GM12878 (cell line): ENCODE data around the gene SSH3. TPM values are rescaled to one million over a fixed set of nuclear protein-coding genes. Genes with fewer than 3 reads are reported as not detected.
A peak's percentile ranks its signal among the peaks of the same experiment; 100 is the strongest.

Source experiments
- BCL11A ChIP-seq: IDR thresholded peaks from 2 replicates; pipeline ENCODE4 v1.6.1; 2011; ENCODE audit warnings: low read depth, low read length
- E2F4 ChIP-seq: IDR thresholded peaks from 2 replicates; pipeline ENCODE4 v1.6.1; 2012; ENCODE audit warnings: low read depth, low read length, improper control_type of control experiment
- ESRRA ChIP-seq: IDR thresholded peaks from 2 replicates; pipeline ENCODE4 v1.6.1; 2012; ENCODE audit warnings: mild to moderate bottlenecking, low read length, improper control_type of control experiment
- FOS ChIP-seq: IDR thresholded peaks from 3 replicates; pipeline ENCODE4 v1.6.1; 2011; ENCODE audit warnings: borderline replicate concordance; ENCODE audit not compliant: insufficient read length; ENCODE audit errors: extremely low read depth
- KAT2A ChIP-seq: conservative IDR thresholded peaks from 2 replicates; pipeline ENCODE4 v1.6.1; 2011; ENCODE audit warnings: low read depth, low read length; ENCODE audit not compliant: control insufficient read depth
- MEF2A ChIP-seq: IDR thresholded peaks from 2 replicates; pipeline ENCODE4 v1.6.1; 2011; ENCODE audit warnings: low read depth, mild to moderate bottlenecking, low read length, moderate library complexity; ENCODE audit not compliant: insufficient read depth
- MTA2 ChIP-seq: fragments of 450-650 bp; IDR thresholded peaks from 2 replicates; pipeline ENCODE4 v1.6.1; 2016; ENCODE audit warnings: low read depth, mild to moderate bottlenecking, moderate library complexity
- NR2F1 ChIP-seq: fragments of 450-650 bp; conservative IDR thresholded peaks from 2 replicates; pipeline ENCODE4 v1.6.1; 2017; ENCODE audit warnings: mild to moderate bottlenecking
- PBX3 ChIP-seq: IDR thresholded peaks from 2 replicates; pipeline ENCODE4 v1.6.1; 2011; ENCODE audit warnings: mild to moderate bottlenecking, low read depth, low read length, moderate library complexity; ENCODE audit not compliant: insufficient replicate concordance
- POLR2A ChIP-seq: IDR thresholded peaks from 2 replicates; pipeline ENCODE4 v1.6.1; 2011; ENCODE audit warnings: low read depth, mild to moderate bottlenecking, low read length
- POLR2AphosphoS2 ChIP-seq: IDR thresholded peaks from 2 replicates; pipeline ENCODE4 v1.6.1; 2011; ENCODE audit warnings: low read depth, mild to moderate bottlenecking, low read length, improper control_type of control experiment, moderate library complexity
- RELB ChIP-seq: fragments of 450-650 bp; IDR thresholded peaks from 2 replicates; pipeline ENCODE4 v1.6.1; 2017; ENCODE audit warnings: low read depth, mild to moderate bottlenecking, moderate library complexity
- SMARCA5 ChIP-seq: fragments of 450-650 bp; IDR thresholded peaks from 2 replicates; pipeline ENCODE4 v1.6.1; 2017; ENCODE audit warnings: mild to moderate bottlenecking
- STAT3 ChIP-seq: IDR thresholded peaks from 2 replicates; pipeline ENCODE4 v1.6.1; 2011; ENCODE audit warnings: low read depth, low read length, improper control_type of control experiment
- TAF1 ChIP-seq: IDR thresholded peaks from 2 replicates; pipeline ENCODE4 v1.6.1; 2011; ENCODE audit warnings: mild to moderate bottlenecking, low read depth, low read length, borderline replicate concordance
- TARDBP ChIP-seq: IDR thresholded peaks from 2 replicates; pipeline ENCODE4 v1.6.1; 2016; ENCODE audit warnings: borderline replicate concordance
- TBL1XR1 ChIP-seq: IDR thresholded peaks from 2 replicates; pipeline ENCODE4 v1.6.1; 2012; ENCODE audit warnings: low read depth, low read length, improper control_type of control experiment
- TCF3 ChIP-seq: IDR thresholded peaks from 2 replicates; pipeline ENCODE4 v1.6.1; 2012; ENCODE audit warnings: low read depth, mild to moderate bottlenecking, low read length, borderline replicate concordance; ENCODE audit not compliant: insufficient read depth
- USF2 ChIP-seq: IDR thresholded peaks from 2 replicates; pipeline ENCODE4 v1.6.1; 2011; ENCODE audit warnings: low read depth, low read length, improper control_type of control experiment, borderline replicate concordance
- YBX1 ChIP-seq: fragments of 450-650 bp; IDR thresholded peaks from 2 replicates; pipeline ENCODE4 v1.6.1; 2016; ENCODE audit warnings: antibody characterized with exemption
- YY1 ChIP-seq: IDR thresholded peaks from 2 replicates; pipeline ENCODE4 v1.6.1; 2011; ENCODE audit warnings: low read depth, mild to moderate bottlenecking, low read length
- ZNF687 ChIP-seq: fragments of 450-650 bp; IDR thresholded peaks from 2 replicates; pipeline ENCODE4 v1.6.1; 2017; ENCODE audit warnings: mild to moderate bottlenecking, moderate library complexity
- polyA plus RNA-seq, 11 experiments: library from polyadenylated mRNA; depleted of rRNA in 4 of 11; unstranded in 6 of 11; stranded (reverse) in 5 of 11; fragments of >200 nt; fragmentation: Nextera tagmentation in 4 of 11; fragmentation: Illumina TruSeq in 1 of 11; extraction: Ambion mirVana in 4 of 11; extraction: Trizol in 1 of 11; gene quantifications; 1 replicate in 1 of 11; 2 replicates in 10 of 11; pipeline versions ENCODE4 v1.2.1 to v1.2.3, GENCODE V29; 2011 to 2016; ENCODE audit warnings: inconsistent platforms in 2 of 11, missing spikeins in 2 of 11, low read depth in 1 of 11
- total RNA-seq, 4 experiments: library from RNA; depleted of rRNA in 3 of 4; stranded (reverse); fragments of >200 nt in 3 of 4; fragmentation: Illumina TruSeq in 1 of 4; extraction: Trizol in 1 of 4; gene quantifications; 2 replicates each; pipeline versions ENCODE4 v1.2.1 to v1.2.3, GENCODE V29; 2013 to 2021

SSH3 gene
- total and polyA plus RNA-seq, 10 of the 15 experiments (the other 5 are each of a cell fraction or from before 2014, with no cell fraction given) = 0.05 to 0.83 (median 0.28) TPM; not detected in 3

GRCh38 chr11:67353317-67354074, 50.2 kb downstream of the SSH3 start, which contains the start of gene POLD4 (continued):
- TF ChIP-seq PBX3 (no peak), FOS (peak; percentile 38), ESRRA (no peak), TAF1 (peak; percentile 87), POLR2A (peak; percentile 97), TBL1XR1 (peak; percentile 77; the same call in 1 of the 2 replicates), YBX1 (peak; percentile 88), ZNF687 (peak; percentile 89), STAT3 (0 out of 2 replicates have a peak, but pooled peaks have one; percentile 61), YY1 (peak; percentile 81), MEF2A (0 out of 2 replicates have a peak, but pooled peaks have one; percentile 35), KAT2A (no peak), SMARCA5 (peak; percentile 76; the same call in 1 of the 2 replicates), MTA2 (0 out of 2 replicates have a peak, but pooled peaks have one; percentile 9), E2F4 (no peak), RELB (peak; percentile 83), TARDBP (0 out of 2 replicates have a peak, but pooled peaks have one; percentile 30), POLR2AphosphoS2 (peak; percentile 97), BCL11A (peak; percentile 76), NR2F1 (peak; percentile 14; the same call in 1 of the 2 replicates), TCF3 (0 out of 2 replicates have a peak, but pooled peaks have one; percentile 26), USF2 (no peak)
